Measurements from ENCODE around the gene PTGIS.
A peak's percentile ranks its signal among the peaks of the same experiment; 100 is the strongest.

The PTGIS gene

GRCh38 chr20:49540232-49540620 lies 27.7 kb downstream of the PTGIS start:
- DNase-seq (ENCODE audit: low spot score), result no peak
- TF ChIP-seq, protein P1, sequence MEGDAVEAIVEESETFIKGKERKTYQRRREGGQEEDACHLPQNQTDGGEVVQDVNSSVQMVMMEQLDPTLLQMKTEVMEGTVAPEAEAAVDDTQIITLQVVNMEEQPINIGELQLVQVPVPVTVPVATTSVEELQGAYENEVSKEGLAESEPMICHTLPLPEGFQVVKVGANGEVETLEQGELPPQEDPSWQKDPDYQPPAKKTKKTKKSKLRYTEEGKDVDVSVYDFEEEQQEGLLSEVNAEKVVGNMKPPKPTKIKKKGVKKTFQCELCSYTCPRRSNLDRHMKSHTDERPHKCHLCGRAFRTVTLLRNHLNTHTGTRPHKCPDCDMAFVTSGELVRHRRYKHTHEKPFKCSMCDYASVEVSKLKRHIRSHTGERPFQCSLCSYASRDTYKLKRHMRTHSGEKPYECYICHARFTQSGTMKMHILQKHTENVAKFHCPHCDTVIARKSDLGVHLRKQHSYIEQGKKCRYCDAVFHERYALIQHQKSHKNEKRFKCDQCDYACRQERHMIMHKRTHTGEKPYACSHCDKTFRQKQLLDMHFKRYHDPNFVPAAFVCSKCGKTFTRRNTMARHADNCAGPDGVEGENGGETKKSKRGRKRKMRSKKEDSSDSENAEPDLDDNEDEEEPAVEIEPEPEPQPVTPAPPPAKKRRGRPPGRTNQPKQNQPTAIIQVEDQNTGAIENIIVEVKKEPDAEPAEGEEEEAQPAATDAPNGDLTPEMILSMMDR (IDR thresholded peaks at IDR 0.05; ENCODE audit: extremely low read depth, missing control alignments), result no peak

- TF ChIP-seq, protein P1 (IDR thresholded peaks at IDR 0.05; ENCODE audit: extremely low read depth, missing control alignments), result no peak
- no peak for DNase-seq (ENCODE audit: low spot score)
Measured at GRCh38 chr20:49539481-49540231, 28.3 kb downstream of the PTGIS start.

- TF ChIP-seq, protein P1 (IDR thresholded peaks at IDR 0.05; ENCODE audit: extremely low read depth, missing control alignments), result no peak
- DNase-seq (ENCODE audit: low spot score), result no peak
Measured at GRCh38 chr20:49538950-49539349, 29.0 kb downstream of the PTGIS start.

DNA sequence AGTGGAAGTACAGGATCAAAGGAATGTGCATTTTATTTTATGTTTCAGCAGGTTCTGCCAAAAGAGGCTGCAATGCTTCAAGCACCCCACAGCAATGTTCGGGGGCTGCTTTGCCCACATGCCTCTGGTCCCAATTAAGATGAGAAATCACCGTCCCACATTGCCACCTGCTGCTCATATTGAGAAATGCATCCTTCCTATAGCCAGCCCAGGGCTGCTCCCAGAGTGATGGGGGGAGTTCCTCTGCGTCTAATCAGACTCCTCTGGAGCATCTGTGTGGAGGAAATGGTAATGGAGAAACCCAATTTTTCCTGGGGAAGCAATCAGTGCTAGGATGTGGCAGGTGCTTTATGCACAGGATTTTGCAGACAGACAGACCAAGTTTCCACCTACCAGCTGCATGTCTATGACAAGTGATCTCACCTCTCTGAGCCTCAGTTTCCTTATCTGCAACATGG lies 33.7 kb downstream of the PTGIS start:
- TF ChIP-seq, protein P1 (IDR thresholded peaks at IDR 0.05; ENCODE audit: extremely low read depth, missing control alignments), result peak; percentile 75
- peak; percentile 74 for DNase-seq (ENCODE audit: low spot score)

DNA sequence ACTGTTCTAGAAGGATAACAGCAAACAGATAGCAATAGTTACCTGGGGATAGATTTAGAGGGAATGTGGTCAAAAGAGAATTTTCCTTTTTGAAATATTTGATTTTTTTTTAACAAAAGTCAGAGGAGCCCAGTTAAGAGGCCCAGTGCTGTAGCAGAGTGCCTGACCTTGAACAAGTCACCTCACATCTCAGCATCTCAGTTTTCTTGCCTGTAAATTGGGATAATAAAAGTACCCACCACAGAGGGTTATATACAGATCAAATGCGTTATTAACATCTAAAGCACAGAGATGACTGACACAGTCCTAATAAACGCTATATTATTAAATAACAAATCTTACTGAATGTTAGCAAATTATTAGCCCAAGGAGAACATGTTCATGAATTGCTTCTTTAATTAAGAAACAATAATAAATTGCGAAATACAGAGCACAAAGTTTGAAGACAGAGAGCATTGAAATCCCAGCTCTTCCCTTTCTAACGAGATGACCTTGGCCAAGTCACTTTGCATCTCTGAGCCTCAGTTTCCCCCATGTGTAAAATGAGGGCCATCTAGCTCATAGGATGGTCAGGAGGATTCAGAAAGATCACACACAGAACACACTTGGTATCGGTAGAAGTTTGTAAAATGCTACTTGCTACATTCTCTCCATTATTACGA lies 35.5 kb downstream of the PTGIS start:
- TF ChIP-seq, protein P1 (IDR thresholded peaks at IDR 0.05; ENCODE audit: extremely low read depth, missing control alignments), result no peak
- no peak for DNase-seq (ENCODE audit: low spot score)

DNA sequence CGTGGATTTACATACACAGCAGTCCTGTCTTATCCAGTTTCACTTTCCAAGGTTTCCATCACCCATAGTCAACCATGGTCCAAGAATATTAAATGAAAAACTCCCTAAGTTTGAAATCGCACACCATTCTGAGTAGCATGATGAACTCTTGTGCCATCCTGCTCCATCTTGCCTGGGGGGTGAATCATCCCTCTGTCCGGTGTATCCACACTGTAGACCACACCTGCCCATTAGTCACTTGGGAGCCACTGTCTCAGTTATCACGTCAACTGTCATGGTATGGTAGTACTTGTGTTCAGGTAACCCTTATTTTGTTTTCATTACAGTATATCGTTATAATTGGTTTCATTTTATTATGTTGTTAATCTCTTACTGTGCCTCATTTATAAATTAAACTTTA lies 38.5 kb downstream of the PTGIS start:
- DNase-seq (ENCODE audit: low spot score), result no peak
- TF ChIP-seq, protein P1 (IDR thresholded peaks at IDR 0.05; ENCODE audit: extremely low read depth, missing control alignments), result no peak

GRCh38 chr20:49526568-49526967 lies 41.4 kb downstream of the PTGIS start:
- TF ChIP-seq, protein P1 (IDR thresholded peaks at IDR 0.05; ENCODE audit: extremely low read depth, missing control alignments), result no peak
- no peak for DNase-seq (ENCODE audit: low spot score)

Measured in GM20000 (cell line).